Measurements from ENCODE around the gene KHSRP. TPM values are rescaled to one million over a fixed set of nuclear protein-coding genes. Genes with fewer than 3 reads are reported as not detected.
"Not testable (repeated sequence)": the region's sequence is repeated elsewhere in the genome, so short reads cannot be mapped to it uniquely, and the experiment has no call there.

Gene KHSRP
- polyA plus RNA-seq, 1 donor: 174 TPM

DNA sequence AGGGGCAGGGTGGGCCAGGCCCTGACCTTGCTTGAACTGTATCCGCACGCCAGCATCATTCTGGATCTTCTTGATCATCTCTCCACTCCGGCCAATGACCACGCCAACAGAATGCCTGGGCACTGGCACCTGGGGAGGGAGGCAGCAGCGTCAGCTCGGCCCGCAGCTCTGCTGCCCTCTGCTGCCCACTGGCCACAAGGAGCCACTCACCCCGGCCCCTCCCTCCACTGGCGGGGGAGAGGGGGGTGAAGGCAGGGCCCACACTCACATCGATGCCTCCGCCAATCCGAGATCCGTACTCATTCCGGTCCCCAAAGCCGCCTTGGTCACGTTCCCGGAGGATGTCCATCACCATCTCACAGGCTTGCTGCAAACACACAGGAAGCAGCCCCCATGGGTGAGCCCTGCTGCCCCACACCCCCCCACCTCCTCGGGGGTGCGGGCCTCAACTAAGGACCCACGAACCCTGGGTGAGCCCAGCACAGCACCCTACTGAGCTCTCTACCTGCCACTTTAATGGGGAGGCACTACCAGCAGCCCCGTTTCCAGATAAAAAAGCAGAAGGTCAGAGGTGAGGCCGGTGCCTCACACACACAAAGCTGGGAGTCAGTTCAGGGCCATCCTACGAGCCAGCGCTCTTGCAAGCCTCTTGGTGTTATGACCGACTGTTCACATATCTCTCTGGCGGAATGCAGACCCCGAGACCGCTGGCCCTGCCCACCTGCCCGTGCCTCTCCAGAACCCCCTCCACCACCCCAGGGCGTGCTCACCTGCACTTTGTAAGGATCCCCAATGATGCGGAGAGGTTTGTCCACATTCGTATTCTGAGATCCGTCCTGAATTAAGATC lies 6.7 kb downstream of the KHSRP start:
- no peak for DNase-seq (ENCODE audit: low read depth)

DNA sequence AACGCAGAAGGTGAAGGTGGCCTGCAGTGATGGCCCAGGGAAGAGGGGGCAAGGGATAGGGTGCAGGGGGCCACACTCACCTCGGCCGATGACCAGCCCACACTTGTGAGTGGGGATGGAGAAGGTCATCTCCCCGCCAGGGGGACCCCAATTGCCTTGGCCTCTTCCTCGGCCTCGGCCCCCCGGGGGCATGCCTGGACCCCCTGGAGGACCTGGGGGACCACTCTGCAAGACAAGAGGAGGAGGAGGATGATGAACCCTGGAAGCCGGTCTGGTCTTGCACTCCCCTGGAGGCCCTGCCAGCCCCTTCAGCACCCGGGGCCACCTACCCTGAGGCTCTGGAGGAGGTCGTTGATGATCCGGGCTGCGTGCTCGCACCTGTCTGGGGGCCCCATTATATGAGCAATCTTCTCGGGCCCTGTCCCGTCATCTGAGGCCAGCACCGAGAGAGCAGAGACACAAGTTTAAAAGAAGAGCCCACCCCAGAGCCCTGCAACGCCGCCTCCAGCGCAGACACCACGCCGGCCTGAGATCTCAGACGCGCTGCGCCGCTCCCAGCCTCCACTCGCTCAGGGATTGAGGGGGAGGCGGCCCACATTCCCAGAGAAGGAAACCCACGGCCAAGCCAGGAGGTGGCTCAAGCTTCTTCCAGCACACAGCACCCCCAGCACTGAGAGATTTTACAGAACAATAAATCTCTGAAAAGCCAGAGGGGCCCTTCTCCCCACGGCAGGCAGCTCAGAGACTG lies 7.8 kb downstream of the KHSRP start:
- no peak for DNase-seq (ENCODE audit: low read depth)

DNA sequence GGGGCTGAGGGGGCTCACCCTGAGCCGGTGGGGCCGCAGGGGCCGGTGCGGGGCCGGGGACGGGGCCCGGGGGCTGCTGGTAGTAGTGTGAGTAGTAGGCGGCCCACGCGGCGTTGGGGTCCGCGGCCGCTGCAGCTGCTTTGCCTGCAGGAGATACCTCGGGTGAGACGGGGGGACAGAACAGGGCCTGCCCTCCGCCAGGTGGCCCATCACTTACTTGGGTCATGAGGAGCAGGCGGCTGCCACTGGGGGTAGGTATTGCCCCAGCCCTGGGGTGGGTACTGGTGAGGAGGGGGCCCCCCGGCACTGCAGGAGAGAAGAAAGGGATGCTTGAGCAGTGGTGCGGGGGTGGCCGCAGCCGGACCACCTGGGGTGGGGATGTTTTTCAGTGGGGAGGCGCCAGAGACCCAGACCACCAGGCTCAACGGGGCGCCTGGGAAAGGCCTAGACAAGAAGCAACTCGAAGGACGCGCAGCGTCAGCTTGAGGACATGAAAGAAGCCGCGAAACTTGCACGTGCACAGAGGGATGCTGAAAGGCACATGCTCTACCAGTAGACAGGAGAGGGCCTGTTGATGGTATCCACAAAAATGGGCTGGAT lies 8.9 kb downstream of the KHSRP start:
- DNase-seq (ENCODE audit: low read depth): no peak

DNA sequence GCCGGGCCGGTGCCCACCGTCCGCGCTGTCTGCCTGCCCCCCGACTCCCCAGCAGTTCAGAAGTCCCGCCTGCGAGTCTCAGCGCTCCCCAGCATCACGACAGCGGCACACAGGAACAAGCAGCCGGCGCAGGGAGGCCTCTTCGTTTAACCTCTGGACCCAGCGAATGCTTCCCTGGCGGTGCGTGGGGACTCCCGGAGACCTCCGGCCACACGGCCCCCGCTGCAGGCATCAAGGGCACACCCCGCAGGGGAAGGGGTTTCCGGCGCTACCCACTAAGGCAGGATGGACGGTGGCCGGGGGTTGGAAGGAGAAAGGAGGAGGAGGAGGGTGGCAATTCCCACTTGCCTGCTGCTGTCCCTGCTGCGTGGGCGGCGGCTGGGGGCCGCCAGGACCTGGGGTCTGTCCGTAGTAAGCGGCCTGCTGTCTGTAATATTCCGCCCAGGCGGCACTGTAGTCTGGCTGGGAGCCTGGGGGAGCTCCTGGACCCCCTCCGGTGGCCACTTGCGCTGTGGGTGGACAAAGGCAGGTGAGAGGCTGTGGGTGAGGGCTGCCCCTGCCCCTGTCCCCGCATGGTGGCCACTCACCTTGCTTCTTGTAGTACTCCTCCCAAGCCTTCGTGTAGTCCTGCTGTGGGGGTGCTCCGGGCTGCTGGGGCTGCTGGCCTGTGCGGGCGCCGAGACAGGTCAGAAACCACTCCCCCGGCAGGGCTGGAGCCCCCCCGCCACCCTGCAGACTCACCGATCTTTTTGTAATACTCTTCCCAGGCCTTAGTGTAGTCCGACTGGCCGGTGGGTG lies 9.6 kb downstream of the KHSRP start:
- DNase-seq (ENCODE audit: low read depth): no peak

GRCh38 chr19:6413721-6414643 lies 10.6 kb downstream of the KHSRP start:
- DNase-seq (ENCODE audit: low read depth): no peak

DNA sequence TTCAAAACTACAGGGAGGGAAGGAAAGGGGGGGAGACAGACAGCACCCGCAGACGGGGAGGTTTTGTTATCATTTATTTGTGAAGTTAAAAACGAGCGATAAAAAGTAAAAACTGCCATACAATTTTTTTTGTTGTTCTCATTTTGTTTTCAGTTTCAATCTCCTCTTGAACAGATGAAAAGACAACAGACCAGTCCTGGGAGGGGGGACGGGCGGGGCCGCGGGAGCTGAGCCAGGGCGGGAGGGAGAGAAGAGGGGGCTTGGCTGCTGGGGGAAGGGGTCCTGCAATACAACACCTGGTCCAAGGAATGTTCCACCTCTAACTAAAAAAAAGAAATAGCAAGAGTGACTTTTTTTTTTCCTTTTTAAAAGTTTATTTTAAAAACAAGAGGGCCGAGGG lies 11.3 kb downstream of the KHSRP start:
- no peak for DNase-seq (ENCODE audit: low read depth)

GRCh38 chr19:6412447-6413091 lies 12.0 kb downstream of the KHSRP start:
- no peak for DNase-seq (ENCODE audit: low read depth)

- DNase-seq (ENCODE audit: low read depth): no peak
Observed at GRCh38 chr19:6412061-6412446, 12.6 kb downstream of the KHSRP start.

GRCh38 chr19:6409346-6409745 lies 15.3 kb downstream of the KHSRP start:
- no peak for DNase-seq (ENCODE audit: low read depth)

- no peak for DNase-seq (ENCODE audit: low read depth)
Observed at GRCh38 chr19:6406401-6406800, 18.2 kb downstream of the KHSRP start.

GRCh38 chr19:6402837-6403608 lies 21.6 kb downstream of the KHSRP start:
- DNase-seq (ENCODE audit: low read depth): peak; percentile 67

GRCh38 chr19:6402058-6402457 lies 22.6 kb downstream of the KHSRP start:
- no peak for DNase-seq (ENCODE audit: low read depth)

DNA sequence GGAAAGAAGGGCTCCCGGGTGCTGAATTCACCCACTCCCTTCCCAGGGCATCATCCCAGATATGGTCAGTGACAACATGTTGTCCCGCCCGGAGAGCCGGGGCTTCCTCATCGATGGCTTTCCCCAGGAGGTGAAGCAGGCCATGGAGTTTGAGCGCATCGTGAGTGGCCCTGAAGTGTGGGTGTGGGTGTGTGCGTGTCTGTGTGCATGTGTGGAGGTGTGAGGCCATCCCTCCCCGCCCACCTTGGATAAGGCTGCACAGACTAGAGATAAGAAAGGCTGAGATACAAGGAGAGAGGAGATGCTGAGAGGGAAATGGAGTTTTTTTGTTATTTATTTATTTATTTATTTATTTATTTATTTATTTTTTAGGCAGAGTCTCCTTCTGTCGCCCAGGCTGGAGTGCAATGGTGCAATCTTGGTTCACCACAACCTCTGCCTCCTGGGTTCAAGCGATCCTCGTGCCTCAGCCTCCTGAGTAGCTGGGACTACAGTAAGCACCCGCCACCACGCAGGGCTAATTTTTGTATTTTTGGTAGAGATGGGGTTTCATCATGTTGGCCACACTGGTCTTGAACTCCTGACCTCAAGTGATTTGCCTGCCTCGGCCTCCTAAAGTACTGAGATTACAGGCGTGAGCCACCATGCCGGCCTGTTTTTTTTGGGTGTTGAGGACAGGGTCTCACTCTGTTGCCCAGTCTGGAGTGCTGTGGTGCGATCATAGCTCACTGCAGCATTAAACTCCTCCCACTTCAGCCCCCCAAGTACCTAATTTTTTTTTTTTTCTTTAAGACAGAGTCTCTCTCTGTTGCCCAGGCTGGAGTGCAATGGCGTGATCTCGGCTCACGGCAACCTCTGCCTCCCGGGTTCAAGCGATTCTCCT lies 24.3 kb downstream of the KHSRP start:
- not testable (repeated sequence) for DNase-seq (ENCODE audit: low read depth)

- DNase-seq (ENCODE audit: low read depth): no peak
Observed at GRCh38 chr19:6396305-6396704, 28.3 kb downstream of the KHSRP start.

DNA sequence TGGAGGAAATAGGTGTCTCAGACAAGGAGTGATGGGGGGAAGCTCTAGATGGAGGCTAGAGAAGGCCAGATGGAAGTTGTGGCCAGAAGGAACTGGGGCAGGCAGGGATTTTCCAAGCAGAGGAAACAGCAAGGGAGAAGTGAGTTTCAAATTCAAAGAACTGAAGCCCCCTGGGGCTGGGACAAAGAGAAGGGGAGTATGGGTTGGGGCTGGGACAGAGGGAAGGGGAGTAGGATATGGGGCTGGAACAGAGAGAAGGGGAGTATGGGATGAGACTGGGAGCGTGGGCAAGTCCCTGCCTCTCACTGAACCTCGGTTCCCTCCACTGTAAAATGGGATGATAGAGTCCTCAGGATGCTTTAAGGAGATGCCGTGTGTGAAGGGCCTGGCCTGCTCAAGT lies 29.8 kb downstream of the KHSRP start:
- DNase-seq (ENCODE audit: low read depth): no peak

GRCh38 chr19:6393983-6394412 lies 30.6 kb downstream of the KHSRP start:
- no peak for DNase-seq (ENCODE audit: low read depth)

- peak; percentile 89 for DNase-seq (ENCODE audit: low read depth)
Observed at GRCh38 chr19:6393074-6393982, 31.3 kb downstream of the KHSRP start, which contains the start of gene GTF2F1. GTF2F1 (minus strand) TSS chr19:6393164; CDS start chr19:6392995, 169 bp downstream.

Data from forelimb muscle (tissue), 1 donor.